ENCODE results near the gene SLC44A1. TPM values are rescaled to one million over a fixed set of nuclear protein-coding genes. Genes with fewer than 3 reads are reported as not detected.
A peak's percentile ranks its signal among the peaks of the same experiment; 100 is the strongest.

SLC44A1 gene
- polyA plus RNA-seq, 4 donors: 7.8 to 70.0 (median 16.0) TPM

- FAIRE-seq (no peak), DNase-seq (peak; percentile 3 to 58)
- no peaks in the 10 kb centered on the region for H3K27me3 ChIP-seq (ENCODE audit: control insufficient read depth in 3 of 3, insufficient read depth in 3 of 3, low read length in 3 of 3)
- H3K9me3 ChIP-seq (ENCODE audit: control insufficient read depth in 2 of 2, insufficient read depth in 1 of 2, low read depth in 1 of 2, low read length in 1 of 2): no peaks in the 10 kb centered on the region
- H3K27ac ChIP-seq (ENCODE audit: low read depth in 1 of 3, low read length in 2 of 3): peak overlapping the region in 1 of 3 donors; percentile 48
- peaks cover 0 to 5% (median 0%) of the 10 kb centered on the region in 3 donors for H3K4me1 ChIP-seq (ENCODE audit: control insufficient read depth in 3 of 3, insufficient read depth in 2 of 3, low read depth in 1 of 3, low read length in 2 of 3)
- WGBS, 3 donors: 79 to 88% (median 82%) methylated on average over 6 of the region's 6 CpGs
- H3K4me3 ChIP-seq (ENCODE audit: low read depth in 1 of 3, low read length in 3 of 3): no peak overlapping the region
- H3K36me3 ChIP-seq (ENCODE audit: control insufficient read depth in 3 of 3, insufficient read depth in 2 of 3, low read depth in 1 of 3, low read length in 3 of 3): no peaks in the 10 kb centered on the region
These were observed 37.4 kb upstream of the SLC44A1 start for GRCh38 chr9:105206821-105207699.

GRCh38 chr9:105216440-105217178 lies 27.8 kb upstream of the SLC44A1 start:
- 10 to 44% (median 18%) methylated on average over 4 of the region's 4 CpGs for WGBS, 3 donors
- Histone ChIP-seq H3K27me3 (ENCODE audit: control insufficient read depth in 3 of 3, insufficient read depth in 3 of 3, low read length in 3 of 3) (no peaks in the 10 kb centered on the region), H3K9me3 (ENCODE audit: control insufficient read depth in 2 of 2, insufficient read depth in 1 of 2, low read depth in 1 of 2, low read length in 1 of 2) (peaks cover 0 to under 1% of the 10 kb centered on the region in 2 donors), H3K4me1 (ENCODE audit: control insufficient read depth in 3 of 3, insufficient read depth in 2 of 3, low read depth in 1 of 3, low read length in 2 of 3) (peaks cover 0 to 14% (median 0%) of the 10 kb centered on the region in 3 donors), H3K36me3 (ENCODE audit: control insufficient read depth in 3 of 3, insufficient read depth in 2 of 3, low read depth in 1 of 3, low read length in 3 of 3) (no peaks in the 10 kb centered on the region), H3K4me3 (ENCODE audit: low read depth in 1 of 3, low read length in 3 of 3) (no peak overlapping the region), H3K27ac (ENCODE audit: low read depth in 1 of 3, low read length in 2 of 3) (no peak overlapping the region)
- FAIRE-seq (no peak), DNase-seq (peak; percentile 58 to 87)

- 62 to 82% (median 66%) methylated on average over 5 of the region's 5 CpGs for WGBS, 3 donors
- FAIRE-seq: no peak
These were observed 25.8 kb upstream of the SLC44A1 start for GRCh38 chr9:105218673-105219072.

GRCh38 chr9:105219291-105219805 lies 25.1 kb upstream of the SLC44A1 start:
- no peaks in the 10 kb centered on the region for H3K27me3 ChIP-seq (ENCODE audit: control insufficient read depth in 3 of 3, insufficient read depth in 3 of 3, low read length in 3 of 3)
- WGBS, 3 donors: 68 to 82% (median 76%) methylated on average over 1 of the region's 1 CpG
- H3K9me3 ChIP-seq (ENCODE audit: control insufficient read depth in 2 of 2, insufficient read depth in 1 of 2, low read depth in 1 of 2, low read length in 1 of 2): peaks cover 0 to 11% of the 10 kb centered on the region in 2 donors
- DNase-seq (no peak), FAIRE-seq (no peak)
- H3K4me3 ChIP-seq (ENCODE audit: low read depth in 1 of 3, low read length in 3 of 3): no peak overlapping the region
- H3K36me3 ChIP-seq (ENCODE audit: control insufficient read depth in 3 of 3, insufficient read depth in 2 of 3, low read depth in 1 of 3, low read length in 3 of 3): no peaks in the 10 kb centered on the region
- peaks cover 0 to 14% (median 0%) of the 10 kb centered on the region in 3 donors for H3K4me1 ChIP-seq (ENCODE audit: control insufficient read depth in 3 of 3, insufficient read depth in 2 of 3, low read depth in 1 of 3, low read length in 2 of 3)
- H3K27ac ChIP-seq (ENCODE audit: low read depth in 1 of 3, low read length in 2 of 3): no peak overlapping the region

More at GRCh38 chr9:105218673-105219072, 25.8 kb upstream of the SLC44A1 start:
- H3K27ac ChIP-seq (ENCODE audit: low read depth in 1 of 3, low read length in 2 of 3): no peak overlapping the region
- H3K36me3 ChIP-seq (ENCODE audit: control insufficient read depth in 3 of 3, insufficient read depth in 2 of 3, low read depth in 1 of 3, low read length in 3 of 3): no peaks in the 10 kb centered on the region
- no peak for DNase-seq
- no peak overlapping the region for H3K4me3 ChIP-seq (ENCODE audit: low read depth in 1 of 3, low read length in 3 of 3)
- no peaks in the 10 kb centered on the region for H3K27me3 ChIP-seq (ENCODE audit: control insufficient read depth in 3 of 3, insufficient read depth in 3 of 3, low read length in 3 of 3)
- H3K9me3 ChIP-seq (ENCODE audit: control insufficient read depth in 2 of 2, insufficient read depth in 1 of 2, low read depth in 1 of 2, low read length in 1 of 2): peaks cover 0 to 9% of the 10 kb centered on the region in 2 donors
- H3K4me1 ChIP-seq (ENCODE audit: control insufficient read depth in 3 of 3, insufficient read depth in 2 of 3, low read depth in 1 of 3, low read length in 2 of 3): peaks cover 0 to 14% (median 0%) of the 10 kb centered on the region in 3 donors

- Histone ChIP-seq H3K4me1 (ENCODE audit: control insufficient read depth in 3 of 3, insufficient read depth in 2 of 3, low read depth in 1 of 3, low read length in 2 of 3) (peaks cover 0 to 14% (median 0%) of the 10 kb centered on the region in 3 donors), H3K27me3 (ENCODE audit: control insufficient read depth in 3 of 3, insufficient read depth in 3 of 3, low read length in 3 of 3) (peaks cover 0 to 4% (median 0%) of the 10 kb centered on the region in 3 donors), H3K9me3 (ENCODE audit: control insufficient read depth in 2 of 2, insufficient read depth in 1 of 2, low read depth in 1 of 2, low read length in 1 of 2) (peaks cover 0 to 22% of the 10 kb centered on the region in 2 donors), H3K27ac (ENCODE audit: low read depth in 1 of 3, low read length in 2 of 3) (no peak overlapping the region), H3K4me3 (ENCODE audit: low read depth in 1 of 3, low read length in 3 of 3) (no peak overlapping the region), H3K36me3 (ENCODE audit: control insufficient read depth in 3 of 3, insufficient read depth in 2 of 3, low read depth in 1 of 3, low read length in 3 of 3) (no peaks in the 10 kb centered on the region)
- FAIRE-seq: no peak
- 93 to 99% (median 93%) methylated on average over 3 of the region's 3 CpGs for WGBS, 3 donors
- no peak for DNase-seq
These were observed 24.0 kb upstream of the SLC44A1 start for GRCh38 chr9:105220451-105220850.

GRCh38 chr9:105223544-105224140 lies 20.8 kb upstream of the SLC44A1 start:
- Histone ChIP-seq H3K36me3 (ENCODE audit: control insufficient read depth in 3 of 3, insufficient read depth in 2 of 3, low read depth in 1 of 3, low read length in 3 of 3) (no peaks in the 10 kb centered on the region), H3K4me3 (ENCODE audit: low read depth in 1 of 3, low read length in 3 of 3) (no peak overlapping the region), H3K27ac (ENCODE audit: low read depth in 1 of 3, low read length in 2 of 3) (no peak overlapping the region), H3K9me3 (ENCODE audit: control insufficient read depth in 2 of 2, insufficient read depth in 1 of 2, low read depth in 1 of 2, low read length in 1 of 2) (peaks cover 0 to 22% of the 10 kb centered on the region in 2 donors), H3K4me1 (ENCODE audit: control insufficient read depth in 3 of 3, insufficient read depth in 2 of 3, low read depth in 1 of 3, low read length in 2 of 3) (no peaks in the 10 kb centered on the region), H3K27me3 (ENCODE audit: control insufficient read depth in 3 of 3, insufficient read depth in 3 of 3, low read length in 3 of 3) (peaks cover 0 to 4% (median 0%) of the 10 kb centered on the region in 3 donors)
- 80 to 93% (median 89%) methylated on average over 2 of the region's 2 CpGs for WGBS, 3 donors
- DNase-seq: no peak
- FAIRE-seq: no peak

GRCh38 chr9:105226055-105226454 lies 18.4 kb upstream of the SLC44A1 start:
- peaks cover 0 to 22% of the 10 kb centered on the region in 2 donors for H3K9me3 ChIP-seq (ENCODE audit: control insufficient read depth in 2 of 2, insufficient read depth in 1 of 2, low read depth in 1 of 2, low read length in 1 of 2)
- DNase-seq (no peak), FAIRE-seq (no peak)
- no peaks in the 10 kb centered on the region for H3K4me1 ChIP-seq (ENCODE audit: control insufficient read depth in 3 of 3, insufficient read depth in 2 of 3, low read depth in 1 of 3, low read length in 2 of 3)
- no peaks in the 10 kb centered on the region for H3K36me3 ChIP-seq (ENCODE audit: control insufficient read depth in 3 of 3, insufficient read depth in 2 of 3, low read depth in 1 of 3, low read length in 3 of 3)
- no peak overlapping the region for H3K4me3 ChIP-seq (ENCODE audit: low read depth in 1 of 3, low read length in 3 of 3)
- peaks cover 0 to 4% (median 0%) of the 10 kb centered on the region in 3 donors for H3K27me3 ChIP-seq (ENCODE audit: control insufficient read depth in 3 of 3, insufficient read depth in 3 of 3, low read length in 3 of 3)
- no peak overlapping the region for H3K27ac ChIP-seq (ENCODE audit: low read depth in 1 of 3, low read length in 2 of 3)

GRCh38 chr9:105232207-105232606 lies 12.2 kb upstream of the SLC44A1 start:
- Histone ChIP-seq H3K9me3 (ENCODE audit: control insufficient read depth in 2 of 2, insufficient read depth in 1 of 2, low read depth in 1 of 2, low read length in 1 of 2) (no peaks in the 10 kb centered on the region), H3K27me3 (ENCODE audit: control insufficient read depth in 3 of 3, insufficient read depth in 3 of 3, low read length in 3 of 3) (no peaks in the 10 kb centered on the region), H3K4me3 (ENCODE audit: low read depth in 1 of 3, low read length in 3 of 3) (no peak overlapping the region), H3K4me1 (ENCODE audit: control insufficient read depth in 3 of 3, insufficient read depth in 2 of 3, low read depth in 1 of 3, low read length in 2 of 3) (peaks cover 0 to 5% (median 0%) of the 10 kb centered on the region in 3 donors), H3K27ac (ENCODE audit: low read depth in 1 of 3, low read length in 2 of 3) (no peak overlapping the region), H3K36me3 (ENCODE audit: control insufficient read depth in 3 of 3, insufficient read depth in 2 of 3, low read depth in 1 of 3, low read length in 3 of 3) (no peaks in the 10 kb centered on the region)
- FAIRE-seq: no peak
- DNase-seq: no peak
